Stimulated activated naive B cell treated with anti-CD40 and anti-IgM and Interleukin-4, amounts not matched to agents 10 μg/mL and 1 μg/mL and 100 μg/mL, for 72 hours (primary cell): ENCODE data around the gene SYT4.
A peak's percentile ranks its signal among the peaks of the same experiment; 100 is the strongest.
"Not testable (repeated sequence)": the region's sequence is repeated elsewhere in the genome, so short reads cannot be mapped to it uniquely, and the experiment has no call there.

Source experiments
- ATAC-seq, 2 donors: fragments of 150-1000 bp; cut with Tn5 transposase; replicated peaks; 2 replicates each; pipeline ENCODE4 v1.10.0; 2021; ENCODE audit warnings: moderate library complexity in 1 of 2
- DNase-seq: peaks from one replicate; pipeline ENCODE4 v3.0.0; 2021
- H3K27ac Mint-ChIP-seq: one replicate; pipeline ENCODE4 v1.8.0; 2022; ENCODE audit warnings: mild to moderate bottlenecking, mixed read lengths
- H3K27me3 Mint-ChIP-seq, 2 donors: one replicate each; pipeline ENCODE4 v1.8.0; 2022; ENCODE audit warnings: mixed read lengths in 2 of 2
- H3K36me3 Mint-ChIP-seq, 2 donors: one replicate each; pipeline ENCODE4 v1.8.0; 2022; ENCODE audit warnings: mixed read lengths in 2 of 2, mild to moderate bottlenecking in 1 of 2
- H3K4me1 Mint-ChIP-seq, 2 donors: one replicate each; pipeline ENCODE4 v1.8.0; 2022; ENCODE audit warnings: mixed read lengths in 2 of 2, mild to moderate bottlenecking in 1 of 2
- H3K4me3 Mint-ChIP-seq, 2 donors: one replicate each; pipeline ENCODE4 v1.8.0; 2022; ENCODE audit warnings: mild to moderate bottlenecking in 2 of 2, mixed read lengths in 2 of 2, moderate library complexity in 1 of 2
- H3K9me3 Mint-ChIP-seq, 2 donors: one replicate each; pipeline ENCODE4 v1.8.0; 2022; ENCODE audit warnings: mixed read lengths in 2 of 2, mild to moderate bottlenecking in 1 of 2

SYT4 gene, protein sequence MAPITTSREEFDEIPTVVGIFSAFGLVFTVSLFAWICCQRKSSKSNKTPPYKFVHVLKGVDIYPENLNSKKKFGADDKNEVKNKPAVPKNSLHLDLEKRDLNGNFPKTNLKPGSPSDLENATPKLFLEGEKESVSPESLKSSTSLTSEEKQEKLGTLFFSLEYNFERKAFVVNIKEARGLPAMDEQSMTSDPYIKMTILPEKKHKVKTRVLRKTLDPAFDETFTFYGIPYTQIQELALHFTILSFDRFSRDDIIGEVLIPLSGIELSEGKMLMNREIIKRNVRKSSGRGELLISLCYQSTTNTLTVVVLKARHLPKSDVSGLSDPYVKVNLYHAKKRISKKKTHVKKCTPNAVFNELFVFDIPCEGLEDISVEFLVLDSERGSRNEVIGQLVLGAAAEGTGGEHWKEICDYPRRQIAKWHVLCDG

DNA sequence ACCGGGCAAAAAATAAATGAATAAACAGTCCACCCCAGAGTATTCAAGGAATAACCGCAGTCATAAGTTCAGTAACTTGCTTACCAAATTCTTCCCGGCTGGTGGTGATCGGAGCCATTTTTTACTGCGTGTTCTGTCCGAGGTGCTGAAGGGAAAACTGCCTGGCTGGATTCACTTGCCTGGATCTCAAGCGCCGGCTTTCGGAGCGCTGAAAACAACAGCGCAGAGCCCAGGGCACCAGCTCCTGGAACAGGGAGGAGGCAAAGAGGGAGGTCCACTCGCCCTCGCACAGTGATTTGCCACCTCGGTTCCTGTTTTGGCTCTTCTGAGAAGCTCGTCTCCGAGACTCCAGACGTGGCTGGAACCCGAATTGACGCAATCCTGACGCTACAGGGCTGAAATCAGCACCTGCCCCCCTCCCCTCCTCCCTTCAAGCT lies at the start of gene SYT4:
Gene SYT4 (minus strand): TSS at position 327 of the 437 bp plus-strand sequence. CDS start 209 bp downstream, at position 118.
- H3K27me3 Mint-ChIP-seq = peaks cover 5 to 22% of the 10 kb centered on the region in 2 donors
- H3K4me1 Mint-ChIP-seq = peaks cover 1 to 5% of the 10 kb centered on the region in 2 donors
- ATAC-seq (peak; percentile 41 to 53), DNase-seq (no peak)
- H3K27ac Mint-ChIP-seq = no peak within 1 kb of the TSS
- no peak within 1 kb of the TSS for H3K4me3 Mint-ChIP-seq
- no peaks in the 10 kb centered on the region for H3K9me3 Mint-ChIP-seq
- H3K36me3 Mint-ChIP-seq = no peaks in the 10 kb centered on the region

- Mint-ChIP-seq H3K27me3 (no peaks in the 10 kb centered on the region), H3K27ac (no peak overlapping the region), H3K4me3 (no peak overlapping the region)
These were observed 44.8 kb upstream of the SYT4 start for GRCh38 chr18:43322132-43322531.

DNA sequence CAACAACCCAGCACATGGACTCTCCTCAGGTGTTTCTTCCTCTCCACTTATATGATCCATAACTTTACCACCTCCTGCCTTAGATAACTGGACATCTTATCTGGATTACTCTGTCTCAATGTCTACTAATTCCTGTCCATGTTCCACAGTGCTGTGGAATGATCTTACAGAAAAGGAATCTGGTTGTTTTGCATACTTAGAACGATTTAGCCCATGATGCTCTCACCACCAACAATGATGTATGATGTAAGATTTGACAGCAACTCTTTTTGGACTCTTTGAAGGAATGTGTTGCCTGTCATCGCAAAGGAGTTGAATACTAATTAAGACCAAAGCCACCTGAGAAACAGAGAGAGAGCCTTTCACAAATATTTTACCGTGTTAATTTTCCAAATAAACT lies 37.7 kb upstream of the SYT4 start:
- Mint-ChIP-seq H3K9me3 (no peaks in the 10 kb centered on the region), H3K27me3 (no peaks in the 10 kb centered on the region), H3K4me1 (no peaks in the 10 kb centered on the region), H3K4me3 (no peak overlapping the region), H3K36me3 (no peaks in the 10 kb centered on the region), H3K27ac (no peak overlapping the region)
- no peak for ATAC-seq
- no peak for DNase-seq

More at GRCh38 chr18:43322132-43322531, 44.8 kb upstream of the SYT4 start:
- ATAC-seq (no peak), DNase-seq (no peak)
- H3K9me3 Mint-ChIP-seq = no peaks in the 10 kb centered on the region
- H3K4me1 Mint-ChIP-seq = no peaks in the 10 kb centered on the region
- H3K36me3 Mint-ChIP-seq = no peaks in the 10 kb centered on the region

GRCh38 chr18:43312891-43313290 lies 35.6 kb upstream of the SYT4 start:
- DNase-seq (no peak), ATAC-seq (no peak)
- Mint-ChIP-seq H3K27me3 (no peaks in the 10 kb centered on the region), H3K9me3 (no peaks in the 10 kb centered on the region), H3K4me1 (no peaks in the 10 kb centered on the region), H3K36me3 (no peaks in the 10 kb centered on the region), H3K27ac (no peak overlapping the region), H3K4me3 (no peak overlapping the region)

- H3K9me3 Mint-ChIP-seq = no peaks in the 10 kb centered on the region
- H3K4me3 Mint-ChIP-seq = no peak overlapping the region
- H3K36me3 Mint-ChIP-seq = no peaks in the 10 kb centered on the region
- DNase-seq (no peak), ATAC-seq (no peak)
- no peaks in the 10 kb centered on the region for H3K4me1 Mint-ChIP-seq
- H3K27ac Mint-ChIP-seq = no peak overlapping the region
- no peaks in the 10 kb centered on the region for H3K27me3 Mint-ChIP-seq
These were observed 32.9 kb upstream of the SYT4 start for GRCh38 chr18:43310239-43310638.

DNA sequence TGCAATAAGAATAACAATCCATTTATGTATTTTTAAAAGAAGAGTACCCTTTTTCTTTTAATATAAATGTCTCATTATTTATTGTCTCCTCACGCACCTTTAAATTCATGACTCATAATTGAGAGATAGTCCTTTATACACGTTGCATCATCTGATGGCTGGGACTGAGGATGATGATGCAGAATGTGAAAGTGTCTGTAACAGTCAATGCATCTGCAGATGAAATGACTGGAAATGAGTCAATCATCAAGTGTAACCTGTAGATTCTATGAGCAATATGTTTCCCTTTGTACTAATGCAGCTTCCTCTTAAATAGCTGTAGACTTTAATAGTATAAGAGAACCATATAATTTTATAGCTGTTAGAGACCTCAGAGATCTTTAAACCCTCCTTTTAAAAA lies 26.1 kb upstream of the SYT4 start:
- H3K4me1 Mint-ChIP-seq = no peaks in the 10 kb centered on the region
- DNase-seq (no peak), ATAC-seq (no peak)
- no peaks in the 10 kb centered on the region for H3K36me3 Mint-ChIP-seq
- no peak overlapping the region for H3K27ac Mint-ChIP-seq
- H3K9me3 Mint-ChIP-seq = no peaks in the 10 kb centered on the region
- H3K4me3 Mint-ChIP-seq = no peak overlapping the region
- H3K27me3 Mint-ChIP-seq = no peaks in the 10 kb centered on the region

- not testable (repeated sequence) for ATAC-seq, H3K9me3 Mint-ChIP-seq, H3K4me1 Mint-ChIP-seq, H3K36me3 Mint-ChIP-seq, H3K27me3 Mint-ChIP-seq, DNase-seq, H3K27ac Mint-ChIP-seq, H3K4me3 Mint-ChIP-seq
These were observed 8.9 kb upstream of the SYT4 start for GRCh38 chr18:43286187-43286586.

GRCh38 chr18:43283299-43283698 lies 6.0 kb upstream of the SYT4 start:
- ATAC-seq (no peak), DNase-seq (no peak)
- Mint-ChIP-seq H3K4me3 (no peak overlapping the region), H3K27ac (no peak overlapping the region), H3K4me1 (no peaks in the 10 kb centered on the region), H3K36me3 (no peaks in the 10 kb centered on the region), H3K9me3 (peaks cover 0 to 1% of the 10 kb centered on the region in 2 donors), H3K27me3 (peaks cover under 1% of the 10 kb centered on the region in 2 donors)

DNA sequence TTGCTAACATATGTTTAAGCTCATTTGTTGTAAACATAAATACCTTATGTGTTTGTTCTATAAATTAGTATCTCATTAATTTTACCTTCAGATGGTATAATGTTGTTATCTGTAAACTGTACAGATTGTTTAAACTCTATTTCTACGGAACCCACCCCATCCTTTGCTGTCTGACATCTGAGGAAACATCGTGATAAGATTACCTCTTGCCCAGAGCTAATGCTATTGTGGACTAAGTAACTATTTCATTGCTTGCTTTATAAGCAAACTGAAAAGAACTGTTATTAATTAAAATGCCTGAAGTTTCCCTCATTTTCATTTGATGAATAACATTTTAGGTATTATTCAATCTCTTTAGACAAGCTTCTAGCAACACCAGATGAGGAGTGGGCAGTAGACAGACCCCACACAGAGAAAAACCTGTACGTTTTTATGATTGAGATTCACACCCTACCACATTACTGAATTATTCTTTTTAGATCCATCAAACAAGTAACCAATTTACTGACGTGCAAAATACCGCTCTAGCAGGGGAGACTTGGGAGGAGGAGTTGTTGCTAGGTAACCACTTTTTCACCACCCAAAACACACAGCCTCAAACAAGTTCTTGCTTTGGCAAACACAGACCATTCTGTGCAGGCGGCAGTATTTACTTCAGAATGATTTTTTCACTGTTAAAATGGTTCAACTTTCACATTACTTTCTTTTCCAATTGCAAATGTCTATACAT lies 1.9 kb upstream of the SYT4 start:
- DNase-seq = no peak
- ATAC-seq = peak; percentile 64 to 82
- H3K27me3 Mint-ChIP-seq = peaks cover 5 to 22% of the 10 kb centered on the region in 2 donors

GRCh38 chr18:43278355-43278754 lies 1.1 kb upstream of the SYT4 start:
- ATAC-seq (no peak), DNase-seq (no peak)
- Mint-ChIP-seq H3K9me3 (no peaks in the 10 kb centered on the region), H3K36me3 (no peaks in the 10 kb centered on the region), H3K4me1 (peaks cover 1 to 5% of the 10 kb centered on the region in 2 donors), H3K27ac (no peak overlapping the region), H3K27me3 (peaks cover 5 to 22% of the 10 kb centered on the region in 2 donors), H3K4me3 (no peak overlapping the region)

More for the DNA sequence above, 1.9 kb upstream of the SYT4 start:
- Mint-ChIP-seq H3K27ac (no peak overlapping the region), H3K4me3 (no peak overlapping the region), H3K4me1 (peaks cover 1 to 5% of the 10 kb centered on the region in 2 donors), H3K36me3 (no peaks in the 10 kb centered on the region), H3K9me3 (no peaks in the 10 kb centered on the region)

DNA sequence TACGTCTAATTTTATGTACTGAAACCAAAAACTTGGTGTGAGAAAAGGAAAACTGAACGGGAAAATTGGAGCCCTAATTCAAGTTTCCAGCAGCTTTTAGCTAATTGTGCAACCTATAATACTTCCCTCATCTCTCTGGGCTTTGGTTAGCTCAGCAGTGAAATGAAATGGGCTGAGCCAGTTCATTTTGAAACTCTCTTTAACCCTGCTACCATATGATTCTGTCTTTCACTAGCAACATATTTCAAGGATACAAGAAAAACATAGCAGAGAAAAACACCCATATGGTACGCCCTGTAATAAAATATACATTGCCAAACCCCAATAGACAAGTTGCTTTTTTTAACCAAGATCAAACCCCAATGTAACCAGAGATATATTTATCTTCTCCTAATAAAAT lies 799 bp downstream of the SYT4 start:
- Mint-ChIP-seq H3K27ac (no peak overlapping the region), H3K36me3 (no peaks in the 10 kb centered on the region), H3K27me3 (peaks cover 5 to 22% of the 10 kb centered on the region in 2 donors), H3K4me3 (no peak overlapping the region), H3K9me3 (no peaks in the 10 kb centered on the region), H3K4me1 (peaks cover 1 to 5% of the 10 kb centered on the region in 2 donors)
- ATAC-seq = no peak
- DNase-seq = no peak

GRCh38 chr18:43275546-43275945 lies 1.7 kb downstream of the SYT4 start:
- Mint-ChIP-seq H3K4me3 (no peak overlapping the region), H3K27ac (no peak overlapping the region), H3K27me3 (peaks cover 5 to 25% of the 10 kb centered on the region in 2 donors), H3K9me3 (no peaks in the 10 kb centered on the region), H3K36me3 (no peaks in the 10 kb centered on the region), H3K4me1 (peaks cover 1 to 5% of the 10 kb centered on the region in 2 donors)
- ATAC-seq = no peak
- DNase-seq = no peak

- ATAC-seq = no peak
- peaks cover 1 to 5% of the 10 kb centered on the region in 2 donors for H3K4me1 Mint-ChIP-seq
These were observed 2.8 kb downstream of the SYT4 start for GRCh38 chr18:43274526-43274925.

GRCh38 chr18:43271593-43272432 lies 5.5 kb downstream of the SYT4 start:
- Mint-ChIP-seq H3K4me1 (no peaks in the 10 kb centered on the region), H3K9me3 (no peaks in the 10 kb centered on the region), H3K27me3 (peaks cover 0 to 14% of the 10 kb centered on the region in 2 donors), H3K36me3 (no peaks in the 10 kb centered on the region), H3K27ac (no peak overlapping the region), H3K4me3 (no peak overlapping the region)
- DNase-seq (no peak), ATAC-seq (peak; percentile 49 to 57)

More at GRCh38 chr18:43274526-43274925, 2.8 kb downstream of the SYT4 start:
- H3K36me3 Mint-ChIP-seq = no peaks in the 10 kb centered on the region
- DNase-seq = no peak
- no peaks in the 10 kb centered on the region for H3K9me3 Mint-ChIP-seq
- peaks cover 5 to 29% of the 10 kb centered on the region in 2 donors for H3K27me3 Mint-ChIP-seq
- no peak overlapping the region for H3K27ac Mint-ChIP-seq
- H3K4me3 Mint-ChIP-seq = no peak overlapping the region
